Colonic mucosa (tissue), 4 donors: ENCODE results near the gene A4GALT. TPM values are rescaled to one million over a fixed set of nuclear protein-coding genes. Genes with fewer than 3 reads are reported as not detected.

ENCODE experiments used
- DNase-seq: peaks from one replicate; pipeline ENCODE4 v3.0.0-alpha.2; 2020
- H3K27ac ChIP-seq: fragments of 200-600 bp; one replicate; pipeline ENCODE4 v1.8.0; 2021
- H3K27me3 ChIP-seq: fragments of 200-600 bp; one replicate; pipeline ENCODE4 v1.8.0; 2021
- H3K36me3 ChIP-seq: fragments of 200-600 bp; one replicate; pipeline ENCODE4 v1.8.0; 2021
- H3K4me1 ChIP-seq: fragments of 200-600 bp; one replicate; pipeline ENCODE4 v1.8.0; 2021; ENCODE audit warnings: mild to moderate bottlenecking
- H3K4me3 ChIP-seq: fragments of 200-600 bp; one replicate; pipeline ENCODE4 v1.8.0; 2021
- H3K9ac ChIP-seq, 2 donors: one replicate each; pipeline ENCODE4 v1.7.0; 2013; ENCODE audit warnings: control low read depth in 2 of 2, low read depth in 2 of 2, low read length in 2 of 2
- H3K9me3 ChIP-seq: fragments of 200-600 bp; one replicate; pipeline ENCODE4 v1.8.0; 2021
- CTCF ChIP-seq: fragments of 200-600 bp; IDR thresholded peaks from one replicate; pipeline ENCODE4 v1.8.0; 2022; ENCODE audit warnings: antibody characterized with exemption, mild to moderate bottlenecking
- intact Hi-C: fragments of 100-400 bp; cut with DNase I; formaldehyde crosslinking; loops from one replicate; pipeline ENCODE4 v1.14.1; 2022
- total RNA-seq, 2 donors: library from RNA; stranded (reverse); fragmentation: NEBNext Ultra II Directional in 1 of 2; extraction: Animal tissue kit (Norgen Biotek cat#: 25700) in 1 of 2; gene quantifications; one replicate each; pipeline ENCODE4 v1.2.1, GENCODE V29; 2021
- donor health status: healthy.
- donor health status: DM: no; HTN: no; CAD: no.
- donor health status: DM: no; HTN: no; CAD: no.

A4GALT gene
- total RNA-seq, 2 donors from 2014 or later, result 2.7 to 8.7 TPM

- intact Hi-C loops, result no loop called here
- Histone ChIP-seq H3K27ac (no peak overlapping the region), H3K27me3 (no peaks in the 10 kb centered on the region), H3K9ac (peak overlapping the region in 1 of 2 donors; percentile 52), H3K4me1 (peaks cover 47% of the 10 kb centered on the region), H3K36me3 (no peaks in the 10 kb centered on the region), H3K9me3 (no peaks in the 10 kb centered on the region), H3K4me3 (no peak overlapping the region)
- no peak for DNase-seq
- no peak for TF ChIP-seq CTCF
Measured at GRCh38 chr22:42643634-42644421, 76.8 kb downstream of the A4GALT start.

GRCh38 chr22:42642806-42643633, 77.7 kb downstream of the A4GALT start:
- DNase-seq, result no peak
- Histone ChIP-seq H3K36me3 (no peaks in the 10 kb centered on the region), H3K4me3 (no peak overlapping the region), H3K27me3 (no peaks in the 10 kb centered on the region), H3K9ac (no peak overlapping the region), H3K9me3 (no peaks in the 10 kb centered on the region), H3K4me1 (peaks cover 44% of the 10 kb centered on the region), H3K27ac (no peak overlapping the region)
- no peak for TF ChIP-seq CTCF
- intact Hi-C loops, result no loop called here

Other genes starting within 250 kb of the A4GALT start
- 10 to 100 TPM; 28.6 to 79.4 TPM for gene RRP7A, start 201.1 kb downstream of the A4GALT start, total RNA-seq
- gene SERHL2, start 166.9 kb downstream of the A4GALT start, total RNA-seq, result 1 to 10 TPM; 1.1 to 1.7 TPM
- 10 to 100 TPM; 55.0 to 68.2 TPM for gene POLDIP3, start 106.0 kb downstream of the A4GALT start, total RNA-seq
- gene ATP5MGL, start 80.3 kb downstream of the A4GALT start, total RNA-seq, result under 1 TPM in 1 of 2 donors, not detected in 1; 0.44 TPM
- 100 to 1,000 TPM; 105 to 133 TPM for gene CYB5R3, start 71.5 kb downstream of the A4GALT start, total RNA-seq
- gene ARFGAP3, start 136.4 kb upstream of the A4GALT start, total RNA-seq, result 10 to 100 TPM; 29.4 to 47.7 TPM